ENCODE measurements around the gene RAP2B. TPM values are rescaled to one million over a fixed set of nuclear protein-coding genes. Genes with fewer than 3 reads are reported as not detected.
A peak's percentile ranks its signal among the peaks of the same experiment; 100 is the strongest.
"Not testable (repeated sequence)": the region's sequence is repeated elsewhere in the genome, so short reads cannot be mapped to it uniquely, and the experiment has no call there.

The RAP2B gene
- total and polyA plus RNA-seq, 9 donors: 5.8 to 9.7 (median 7.2) TPM

DNA sequence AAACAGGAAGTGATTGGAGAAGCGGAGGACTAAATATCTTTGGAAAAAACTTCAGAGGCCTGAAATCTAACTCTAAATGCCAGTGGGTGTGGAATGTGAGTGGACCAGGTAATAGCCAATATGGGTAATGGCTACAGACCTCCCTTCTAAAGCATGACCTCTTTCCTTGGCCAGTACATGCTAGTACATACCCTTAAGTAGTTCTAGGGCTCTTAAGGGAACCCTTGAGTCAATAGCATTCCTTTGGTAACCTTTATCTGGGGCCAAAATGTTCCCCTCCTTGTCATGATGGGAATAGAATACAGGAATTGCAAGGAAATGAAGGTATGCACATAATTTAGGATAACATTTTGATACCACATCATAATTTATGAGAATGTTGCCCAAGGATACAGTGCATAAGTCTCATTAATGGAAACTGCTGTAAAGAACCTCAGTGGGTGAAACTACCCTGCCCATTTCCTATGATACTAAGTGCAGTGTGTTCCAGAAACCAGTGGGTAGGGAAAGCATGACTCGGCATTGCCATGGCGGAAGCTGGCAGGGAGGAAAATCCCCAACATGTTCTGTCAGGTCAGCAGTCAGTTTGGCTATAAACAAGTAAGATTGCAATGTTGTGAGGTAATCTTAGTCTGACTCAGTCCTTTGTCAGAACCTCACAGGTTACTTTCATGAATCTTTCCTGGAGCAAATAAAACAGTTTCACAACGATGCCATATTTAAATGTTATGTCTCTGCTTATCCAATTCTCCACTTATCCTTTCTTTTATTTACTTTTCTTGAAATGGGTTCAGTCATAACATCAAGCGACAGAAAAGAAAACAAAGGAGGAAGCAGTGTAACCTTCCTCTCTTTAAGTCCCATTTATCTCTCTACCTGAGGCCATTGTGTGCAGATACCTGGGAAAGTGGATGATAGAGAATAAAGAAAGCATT, 23.5 kb upstream of the RAP2B start:
- WGBS (ENCODE audit: insufficient coverage): 61% methylated on average over 2 of the region's 5 CpGs
- Histone ChIP-seq H3K27ac (ENCODE audit: low read length) (no peak overlapping the region), H3K27me3 (ENCODE audit: control insufficient read depth, insufficient read depth, low read length) (no peaks in the 10 kb centered on the region), H3K36me3 (ENCODE audit: control insufficient read depth, insufficient read depth, low read length) (no peaks in the 10 kb centered on the region), H3K9me3 (replicated peaks; ENCODE audit: control insufficient read depth, low read depth, low read length) (no peaks in the 10 kb centered on the region), H3K4me3 (ENCODE audit: low read length) (no peak overlapping the region), H3K4me1 (ENCODE audit: control insufficient read depth, insufficient read depth, low read length) (no peaks in the 10 kb centered on the region)
- peak; percentile 68 for DNase-seq

DNA sequence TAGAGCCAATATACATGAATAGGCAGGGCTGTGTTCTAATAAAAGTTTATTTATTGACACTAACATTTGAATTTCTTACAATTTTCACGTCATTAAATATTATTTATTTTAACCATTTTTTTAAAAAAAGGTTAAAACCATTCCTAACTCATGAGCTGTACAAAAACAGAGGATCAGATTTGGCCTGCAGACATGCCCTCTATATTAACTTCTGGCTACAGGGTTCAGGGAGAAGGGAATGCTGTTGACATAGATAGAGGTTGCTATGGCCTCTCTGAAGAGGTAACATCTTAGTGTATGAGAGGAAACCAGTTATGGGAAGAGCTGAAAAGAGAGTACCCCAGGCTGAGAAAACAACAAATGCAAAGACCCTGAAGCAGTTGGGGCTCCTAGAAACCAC, 19.1 kb upstream of the RAP2B start:
- H3K36me3 ChIP-seq (ENCODE audit: control insufficient read depth, insufficient read depth, low read length): no peaks in the 10 kb centered on the region
- no peak for DNase-seq
- H3K27me3 ChIP-seq (ENCODE audit: control insufficient read depth, insufficient read depth, low read length): no peaks in the 10 kb centered on the region
- no peak overlapping the region for H3K27ac ChIP-seq (ENCODE audit: low read length)
- WGBS (ENCODE audit: insufficient coverage): no CpG with 5 or more reads among the region's 1 CpG
- H3K4me1 ChIP-seq (ENCODE audit: control insufficient read depth, insufficient read depth, low read length): no peaks in the 10 kb centered on the region
- no peak overlapping the region for H3K4me3 ChIP-seq (ENCODE audit: low read length)
- no peaks in the 10 kb centered on the region for H3K9me3 ChIP-seq (replicated peaks; ENCODE audit: control insufficient read depth, low read depth, low read length)

DNA sequence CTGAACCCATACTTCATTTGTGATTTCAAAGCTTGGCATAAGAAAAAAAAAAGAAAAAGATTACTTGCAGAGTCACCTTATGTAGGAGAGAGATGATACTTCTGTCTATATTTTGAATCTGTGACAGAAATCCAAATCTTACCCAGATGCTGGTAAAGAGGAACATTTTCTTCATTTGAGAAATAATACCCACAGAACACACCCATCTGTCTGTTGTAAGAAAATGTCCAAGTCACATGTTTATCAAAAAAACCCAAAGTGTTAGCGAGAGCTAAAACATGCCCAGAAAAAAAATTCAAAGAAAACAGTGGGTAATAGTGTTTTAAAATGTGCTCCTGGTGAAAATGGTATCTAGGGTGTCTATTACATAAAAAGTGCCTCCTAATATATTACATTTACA, 18.0 kb upstream of the RAP2B start:
- Histone ChIP-seq H3K4me1 (ENCODE audit: control insufficient read depth, insufficient read depth, low read length) (no peaks in the 10 kb centered on the region), H3K9me3 (replicated peaks; ENCODE audit: control insufficient read depth, low read depth, low read length) (no peaks in the 10 kb centered on the region), H3K36me3 (ENCODE audit: control insufficient read depth, insufficient read depth, low read length) (no peaks in the 10 kb centered on the region), H3K27me3 (ENCODE audit: control insufficient read depth, insufficient read depth, low read length) (no peaks in the 10 kb centered on the region), H3K27ac (ENCODE audit: low read length) (no peak overlapping the region), H3K4me3 (ENCODE audit: low read length) (no peak overlapping the region)
- WGBS (ENCODE audit: insufficient coverage): no CpG with 5 or more reads among the region's 1 CpG
- DNase-seq: no peak

DNA sequence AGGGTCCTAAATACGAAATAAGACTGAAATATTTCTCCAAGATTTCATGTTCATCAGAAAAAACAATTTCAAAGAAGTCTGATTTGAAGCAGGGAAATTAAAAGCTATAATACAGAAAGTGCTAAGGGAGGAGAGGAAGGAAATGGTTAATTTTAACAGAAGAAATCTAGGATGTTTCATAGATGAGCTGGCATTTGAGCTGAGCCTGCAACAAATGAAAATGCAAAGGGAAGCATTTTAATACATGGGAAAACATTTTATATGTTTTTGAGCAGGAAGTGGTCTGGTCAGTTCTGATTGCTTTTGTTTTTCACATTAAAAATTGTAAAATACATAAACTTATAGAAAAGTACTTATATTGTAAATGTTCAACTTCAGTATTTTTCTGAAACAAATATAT, 17.2 kb upstream of the RAP2B start:
- H3K4me1 ChIP-seq (ENCODE audit: control insufficient read depth, insufficient read depth, low read length): no peaks in the 10 kb centered on the region
- no peak overlapping the region for H3K4me3 ChIP-seq (ENCODE audit: low read length)
- no peak overlapping the region for H3K27ac ChIP-seq (ENCODE audit: low read length)
- DNase-seq: peak; percentile 16
- no peaks in the 10 kb centered on the region for H3K27me3 ChIP-seq (ENCODE audit: control insufficient read depth, insufficient read depth, low read length)
- H3K9me3 ChIP-seq (replicated peaks; ENCODE audit: control insufficient read depth, low read depth, low read length): no peaks in the 10 kb centered on the region
- no CpG with 5 or more reads among the region's 1 CpG for WGBS (ENCODE audit: insufficient coverage)
- no peaks in the 10 kb centered on the region for H3K36me3 ChIP-seq (ENCODE audit: control insufficient read depth, insufficient read depth, low read length)

DNA sequence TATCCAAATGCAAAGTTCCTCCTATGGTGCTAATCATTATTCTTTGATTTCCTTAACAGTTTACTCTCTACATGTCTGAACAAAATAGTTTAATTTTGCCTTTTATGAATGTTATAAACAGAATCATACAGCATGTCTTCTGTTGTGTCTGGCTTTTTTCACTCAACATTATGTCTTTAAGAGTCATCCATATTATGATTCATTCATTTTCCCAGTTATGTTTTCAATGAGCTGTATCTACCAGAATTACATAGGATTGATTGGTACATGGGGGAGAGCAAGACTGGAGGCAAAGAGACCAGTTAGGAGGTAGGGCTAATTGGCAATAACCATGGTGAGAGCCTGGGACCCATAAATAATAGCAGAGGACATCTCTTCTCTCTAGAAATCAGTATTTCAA, 16.6 kb upstream of the RAP2B start:
- Histone ChIP-seq H3K36me3 (ENCODE audit: control insufficient read depth, insufficient read depth, low read length) (no peaks in the 10 kb centered on the region), H3K4me3 (ENCODE audit: low read length) (no peak overlapping the region), H3K9me3 (replicated peaks; ENCODE audit: control insufficient read depth, low read depth, low read length) (no peaks in the 10 kb centered on the region), H3K27me3 (ENCODE audit: control insufficient read depth, insufficient read depth, low read length) (no peaks in the 10 kb centered on the region), H3K4me1 (ENCODE audit: control insufficient read depth, insufficient read depth, low read length) (no peaks in the 10 kb centered on the region), H3K27ac (ENCODE audit: low read length) (no peak overlapping the region)
- DNase-seq: no peak

DNA sequence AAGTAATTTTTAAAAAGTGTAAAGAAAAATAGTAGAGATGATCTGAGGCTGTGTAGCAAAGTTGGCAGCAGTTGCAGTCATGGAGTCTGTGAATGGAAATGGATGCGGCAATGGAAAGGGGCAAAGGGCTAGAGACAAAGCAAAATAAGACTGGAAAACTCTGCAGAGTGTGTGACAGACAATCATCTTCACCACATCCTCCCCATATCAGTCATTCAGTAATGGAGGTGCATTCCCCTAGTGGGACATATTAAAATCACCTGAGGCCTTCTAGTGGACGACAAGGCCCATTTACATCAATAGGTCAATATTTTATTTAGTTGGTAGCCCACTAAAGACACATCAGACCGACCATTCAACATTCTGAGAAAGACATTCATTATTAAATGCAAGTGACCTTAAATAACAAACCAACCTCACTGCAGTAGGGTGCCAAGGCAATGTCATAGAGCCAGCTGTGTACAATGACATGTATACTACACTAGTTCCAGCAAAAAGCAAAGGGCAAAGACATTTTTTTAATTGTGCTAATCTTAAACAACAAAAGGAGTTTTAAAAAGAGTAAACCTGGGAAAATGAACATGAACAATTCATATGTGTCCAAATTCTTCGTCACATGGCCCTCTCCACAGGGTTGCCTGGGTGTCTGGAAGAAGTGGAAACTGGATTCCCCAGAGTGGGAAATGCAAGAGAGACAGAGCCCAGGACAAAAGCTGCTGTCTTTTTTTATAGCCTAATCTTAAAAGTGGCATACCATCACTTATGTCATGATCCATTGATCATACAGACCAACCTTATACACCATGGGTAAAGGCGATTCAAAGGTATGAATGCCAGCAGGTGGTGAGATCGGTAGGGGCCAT, 15.6 kb upstream of the RAP2B start:
- no peak for DNase-seq
- H3K9me3 ChIP-seq (replicated peaks; ENCODE audit: control insufficient read depth, low read depth, low read length): no peaks in the 10 kb centered on the region
- H3K27ac ChIP-seq (ENCODE audit: low read length): no peak overlapping the region
- H3K27me3 ChIP-seq (ENCODE audit: control insufficient read depth, insufficient read depth, low read length): no peaks in the 10 kb centered on the region
- H3K4me1 ChIP-seq (ENCODE audit: control insufficient read depth, insufficient read depth, low read length): no peaks in the 10 kb centered on the region
- WGBS (ENCODE audit: insufficient coverage): no CpG with 5 or more reads among the region's 6 CpGs
- H3K4me3 ChIP-seq (ENCODE audit: low read length): no peak overlapping the region
- H3K36me3 ChIP-seq (ENCODE audit: control insufficient read depth, insufficient read depth, low read length): no peaks in the 10 kb centered on the region

DNA sequence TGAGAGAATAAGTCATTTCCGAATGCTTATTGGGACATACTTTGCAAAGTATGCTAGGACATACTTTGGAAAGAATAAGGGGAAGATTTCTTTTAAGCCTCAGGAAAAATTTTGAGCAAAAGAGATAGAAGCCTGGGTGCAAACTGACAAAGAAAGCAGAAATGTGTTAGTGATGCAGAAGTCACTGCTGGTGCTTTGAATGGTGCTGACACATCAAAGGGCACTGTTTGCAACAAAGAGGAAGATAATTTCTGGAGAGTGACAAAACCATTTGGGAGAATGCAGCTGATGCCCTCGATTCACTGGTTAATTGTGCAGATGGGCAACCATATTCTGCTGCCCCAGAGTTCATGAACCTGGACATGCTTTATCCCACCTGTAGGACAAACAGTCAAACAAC, 11.0 kb upstream of the RAP2B start:
- Histone ChIP-seq H3K27me3 (ENCODE audit: control insufficient read depth, insufficient read depth, low read length) (no peaks in the 10 kb centered on the region), H3K36me3 (ENCODE audit: control insufficient read depth, insufficient read depth, low read length) (no peaks in the 10 kb centered on the region), H3K4me3 (ENCODE audit: low read length) (no peak overlapping the region), H3K27ac (ENCODE audit: low read length) (no peak overlapping the region), H3K4me1 (ENCODE audit: control insufficient read depth, insufficient read depth, low read length) (no peaks in the 10 kb centered on the region), H3K9me3 (replicated peaks; ENCODE audit: control insufficient read depth, low read depth, low read length) (no peaks in the 10 kb centered on the region)
- peak; percentile 41 for DNase-seq
- WGBS (ENCODE audit: insufficient coverage): 80% methylated on average over 1 of the region's 2 CpGs

DNA sequence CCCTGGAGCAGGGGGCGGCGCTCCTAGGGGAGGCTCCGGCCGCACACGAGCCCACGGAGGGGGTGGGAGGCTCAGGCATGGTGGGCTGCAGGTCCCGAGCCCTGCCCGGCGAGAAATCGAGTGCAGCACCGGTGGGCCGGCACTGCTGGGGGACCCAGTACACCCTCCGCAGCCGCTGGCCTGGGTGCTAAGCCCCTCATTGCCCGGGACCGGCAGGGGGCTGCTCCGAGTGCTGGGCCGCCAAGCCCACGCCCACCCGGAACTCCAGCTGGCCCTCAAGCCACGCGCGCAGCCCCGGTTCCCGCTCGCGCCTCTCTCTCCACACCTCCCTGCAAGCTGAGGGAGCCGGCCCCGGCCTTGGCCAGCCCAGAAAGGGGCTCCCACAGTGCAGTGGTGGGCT, 6.2 kb upstream of the RAP2B start:
- H3K9me3 ChIP-seq (replicated peaks; ENCODE audit: control insufficient read depth, low read depth, low read length); H3K4me1 ChIP-seq (ENCODE audit: control insufficient read depth, insufficient read depth, low read length); H3K27me3 ChIP-seq (ENCODE audit: control insufficient read depth, insufficient read depth, low read length); H3K36me3 ChIP-seq (ENCODE audit: control insufficient read depth, insufficient read depth, low read length); H3K27ac ChIP-seq (ENCODE audit: low read length); H3K4me3 ChIP-seq (ENCODE audit: low read length); DNase-seq: not testable (repeated sequence)
- 96% methylated on average over 27 of the region's 29 CpGs for WGBS (ENCODE audit: insufficient coverage)

DNA sequence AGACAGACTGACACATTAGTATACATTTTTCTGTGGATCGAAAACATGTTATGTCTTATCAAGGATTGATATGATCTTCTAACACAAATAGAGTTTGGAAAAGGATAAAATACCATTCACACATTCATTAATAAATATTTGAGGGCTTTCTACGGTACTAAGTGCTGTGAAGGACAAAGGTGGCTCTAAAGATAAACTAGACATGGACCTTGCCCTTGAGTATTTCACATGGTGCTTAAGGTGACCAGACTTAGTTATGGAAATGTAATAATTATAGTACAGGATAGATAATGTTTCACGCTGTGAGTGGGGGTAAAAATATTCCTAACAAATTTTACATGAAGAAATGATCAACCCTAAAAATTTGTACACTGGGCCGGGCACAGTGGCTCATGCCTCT, 3.8 kb upstream of the RAP2B start:
- no peaks in the 10 kb centered on the region for H3K9me3 ChIP-seq (replicated peaks; ENCODE audit: control insufficient read depth, low read depth, low read length)
- DNase-seq: no peak
- peaks cover 6% of the 10 kb centered on the region for H3K4me1 ChIP-seq (ENCODE audit: control insufficient read depth, insufficient read depth, low read length)
- H3K27me3 ChIP-seq (ENCODE audit: control insufficient read depth, insufficient read depth, low read length): no peaks in the 10 kb centered on the region
- H3K27ac ChIP-seq (ENCODE audit: low read length): no peak overlapping the region
- H3K4me3 ChIP-seq (ENCODE audit: low read length): no peak overlapping the region
- WGBS (ENCODE audit: insufficient coverage): no CpG with 5 or more reads among the region's 4 CpGs
- no peaks in the 10 kb centered on the region for H3K36me3 ChIP-seq (ENCODE audit: control insufficient read depth, insufficient read depth, low read length)

DNA sequence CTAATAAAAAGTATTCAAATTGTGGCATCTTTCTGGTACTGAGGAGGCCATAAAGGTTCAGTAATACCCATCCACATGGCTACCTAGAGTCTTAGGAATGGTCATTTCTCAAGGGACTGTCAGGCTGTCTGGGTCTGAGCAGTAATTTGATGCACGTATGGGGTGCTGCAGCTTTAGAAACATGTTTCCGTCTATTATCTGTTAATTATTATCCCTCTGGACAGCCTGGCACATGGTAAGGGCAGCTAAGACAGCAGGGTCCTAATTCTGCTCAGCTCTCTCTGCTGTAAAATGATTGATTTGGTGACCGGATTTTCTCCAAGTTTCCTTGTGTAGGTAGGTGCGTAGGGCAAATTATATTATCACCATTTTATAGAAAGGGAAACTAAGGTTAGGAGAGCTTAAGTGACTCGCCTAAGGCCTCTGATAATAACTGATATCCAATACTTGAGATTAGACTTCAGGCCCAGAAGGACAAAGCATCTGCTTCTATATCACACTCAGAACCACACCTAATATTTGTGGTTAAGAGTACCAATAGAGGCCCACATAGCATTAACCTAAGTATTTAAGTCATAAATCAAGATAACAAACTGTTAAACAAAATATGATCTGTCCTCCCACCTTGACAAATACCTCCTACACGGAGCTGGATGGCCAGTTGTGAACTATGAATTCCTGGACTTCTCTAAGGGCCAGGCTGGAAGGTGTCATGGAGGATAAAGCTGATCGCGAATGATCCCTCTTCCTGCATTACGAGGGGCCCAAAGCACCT, 2.9 kb upstream of the RAP2B start:
- H3K27me3 ChIP-seq (ENCODE audit: control insufficient read depth, insufficient read depth, low read length): no peaks in the 10 kb centered on the region
- H3K36me3 ChIP-seq (ENCODE audit: control insufficient read depth, insufficient read depth, low read length): no peaks in the 10 kb centered on the region
- peaks cover 8% of the 10 kb centered on the region for H3K4me1 ChIP-seq (ENCODE audit: control insufficient read depth, insufficient read depth, low read length)
- no peak overlapping the region for H3K27ac ChIP-seq (ENCODE audit: low read length)
- no peak overlapping the region for H3K4me3 ChIP-seq (ENCODE audit: low read length)
- no peak for DNase-seq
- 87% methylated on average over 3 of the region's 9 CpGs for WGBS (ENCODE audit: insufficient coverage)
- no peaks in the 10 kb centered on the region for H3K9me3 ChIP-seq (replicated peaks; ENCODE audit: control insufficient read depth, low read depth, low read length)
